ENCODE results near the gene AGPAT3. TPM values are rescaled to one million over a fixed set of nuclear protein-coding genes. Genes with fewer than 3 reads are reported as not detected.

The AGPAT3 gene
- total and polyA plus RNA-seq, 2 donors (not counting 3 experiments of a cell fraction or from before 2014, with no cell fraction given), result 39.9 to 76.7 TPM

DNA sequence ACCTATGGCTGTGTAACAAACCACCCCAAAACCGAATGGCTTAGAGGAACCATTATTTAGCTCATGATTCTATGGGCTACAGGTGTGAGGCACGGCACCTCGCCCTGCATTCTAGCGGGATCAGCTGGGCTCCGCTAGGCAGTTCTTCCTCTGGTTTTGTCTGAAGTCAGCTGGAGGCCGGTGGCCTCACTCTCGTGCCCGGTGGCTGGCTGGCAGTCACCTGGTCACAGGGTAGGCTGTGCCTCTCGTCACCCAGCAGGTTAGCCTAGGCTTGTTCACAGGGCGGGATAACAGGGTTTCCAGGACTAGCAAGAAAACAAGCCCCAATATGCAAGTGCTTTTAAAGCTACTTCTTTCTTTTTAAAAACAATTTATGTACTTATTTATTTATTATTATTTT lies 16.3 kb upstream of the AGPAT3 start:
- no peaks in the 10 kb centered on the region for H4K20me1 ChIP-seq (replicated peaks; ENCODE audit: control insufficient read depth, extremely low read depth, insufficient read depth, low read length)
- no peak overlapping the region for H3K4me3 ChIP-seq (replicated peaks in 1 of 3; ENCODE audit: insufficient read depth in 1 of 3, low read depth in 1 of 3, low read length in 3 of 3)
- intact Hi-C loops (cut with micrococcal nuclease) (no loop called here), dilution Hi-C loops (cut with MboI; ENCODE audit: extremely low pct_ligation_motif_present, low sequenced_read_pairs) (no loop called here)
- no peak overlapping the region for H3K9ac ChIP-seq (replicated peaks; ENCODE audit: extremely low read depth, insufficient read depth, low read length)
- FAIRE-seq (no peak), DNase-seq (ENCODE audit: low read depth, low spot score) (no peak)
- H3K9me3 ChIP-seq (replicated peaks; ENCODE audit: control insufficient read depth, insufficient read depth, low read length), result no peaks in the 10 kb centered on the region
- no peaks in the 10 kb centered on the region for H3K27me3 ChIP-seq (ENCODE audit: control insufficient read depth in 2 of 2, insufficient read depth in 2 of 2, low read length in 2 of 2)
- TF ChIP-seq POLR2AphosphoS5 (IDR thresholded peaks at IDR 0.05; ENCODE audit: insufficient read depth, low read depth, low read length) (no peak), JUN (IDR thresholded peaks at IDR 0.05; ENCODE audit: borderline replicate concordance, insufficient read depth, insufficient read length, low read depth) (no peak), POLR2A (IDR thresholded peaks at IDR 0.05; ENCODE audit: low read depth, low read length) (no peak), FOS (IDR thresholded peaks at IDR 0.05; ENCODE audit: borderline replicate concordance, insufficient read depth, low read length) (no peak), GATA2 (IDR thresholded peaks at IDR 0.05; ENCODE audit: insufficient read depth, insufficient read length, low read depth, low read length) (no peak), EZH2 (IDR thresholded peaks at IDR 0.05; ENCODE audit: borderline replicate concordance, low read depth, low read length, severe bottlenecking) (no peak), MYC (IDR thresholded peaks at IDR 0.05; ENCODE audit: low read depth, low read length) (no peak), CTCF (IDR thresholded peaks at IDR 0.05; ENCODE audit: extremely low read depth in 1 of 2, insufficient read depth in 1 of 2, low read depth in 1 of 2, low read length in 2 of 2) (no peak)
- TF ChIP-seq, protein P1, sequence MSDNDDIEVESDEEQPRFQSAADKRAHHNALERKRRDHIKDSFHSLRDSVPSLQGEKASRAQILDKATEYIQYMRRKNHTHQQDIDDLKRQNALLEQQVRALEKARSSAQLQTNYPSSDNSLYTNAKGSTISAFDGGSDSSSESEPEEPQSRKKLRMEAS (IDR thresholded peaks at IDR 0.05; ENCODE audit: insufficient read depth, insufficient read length), result no peak
- no peak overlapping the region for H3K4me2 ChIP-seq (ENCODE audit: insufficient read depth, low read length)
- no peaks in the 10 kb centered on the region for H3K9me1 ChIP-seq (replicated peaks; ENCODE audit: control insufficient read depth, extremely low read depth, insufficient read depth, low read length)
- H3K79me2 ChIP-seq (ENCODE audit: control insufficient read depth, insufficient read depth, low read length), result no peaks in the 10 kb centered on the region
- H3K4me1 ChIP-seq (ENCODE audit: control insufficient read depth, extremely low read depth, insufficient read depth, low read length), result no peaks in the 10 kb centered on the region
- H2AFZ ChIP-seq (ENCODE audit: low read depth, low read length), result no peak overlapping the region
- no TSS peak for BruUV-seq (replicated peaks)
- ChIA-PET CTCF (interaction anchor here (0.6 to 1.4 kb wide), 3 partner anchors 17 to 126 kb away, joined by 3 to 5 read pairs (median 3); no protein-coding TSS in a partner anchor), POLR2A (no interaction called here)
- H3K36me3 ChIP-seq (ENCODE audit: control insufficient read depth in 2 of 2, extremely low read depth in 1 of 2, insufficient read depth in 2 of 2, low read length in 2 of 2), result no peaks in the 10 kb centered on the region
- no peak overlapping the region for H3K27ac ChIP-seq (ENCODE audit: insufficient read depth, low read depth, low read length)
